Activated T-cell treated with anti-CD3 and anti-CD28 coated beads, Interleukin-2, amount 50 U/mL, for 48 hours (primary cell): ENCODE results near the gene FOXL1.

Experiments used
- DNase-seq, 2 experiments: peaks; one replicate each; pipeline ENCODE4 v3.0.0-alpha.2; 2020

Gene FOXL1

DNA sequence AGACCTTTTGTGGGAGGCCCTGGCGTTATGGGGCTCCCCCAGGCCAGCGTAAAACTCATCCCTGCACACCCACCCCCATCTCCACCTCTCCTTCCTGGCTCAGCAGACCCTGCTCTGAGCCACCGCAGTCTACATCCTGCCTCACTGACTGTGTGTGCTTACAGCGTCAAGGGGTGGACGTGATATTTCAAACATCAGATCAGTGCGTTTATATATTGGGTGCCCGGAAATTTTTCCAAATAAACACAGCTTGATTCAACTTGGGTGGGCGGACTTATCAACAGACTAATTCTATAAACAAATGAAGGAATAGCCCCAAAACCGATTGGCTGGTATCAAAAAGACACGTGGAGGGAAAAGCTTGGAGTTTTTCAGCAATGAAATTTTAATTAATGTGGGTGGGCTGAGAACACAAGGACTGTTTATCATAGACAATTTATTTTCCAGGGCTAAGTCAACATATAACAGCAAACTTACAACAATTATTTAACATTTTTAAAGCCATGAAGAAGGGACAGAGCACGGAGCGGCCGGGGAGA, at the start of gene FOXL1:
Gene FOXL1 (plus strand): TSS at position 489 of the 539 bp plus-strand sequence. CDS start 175 bp downstream, outside the sequence.
- DNase-seq: no peak

DNA sequence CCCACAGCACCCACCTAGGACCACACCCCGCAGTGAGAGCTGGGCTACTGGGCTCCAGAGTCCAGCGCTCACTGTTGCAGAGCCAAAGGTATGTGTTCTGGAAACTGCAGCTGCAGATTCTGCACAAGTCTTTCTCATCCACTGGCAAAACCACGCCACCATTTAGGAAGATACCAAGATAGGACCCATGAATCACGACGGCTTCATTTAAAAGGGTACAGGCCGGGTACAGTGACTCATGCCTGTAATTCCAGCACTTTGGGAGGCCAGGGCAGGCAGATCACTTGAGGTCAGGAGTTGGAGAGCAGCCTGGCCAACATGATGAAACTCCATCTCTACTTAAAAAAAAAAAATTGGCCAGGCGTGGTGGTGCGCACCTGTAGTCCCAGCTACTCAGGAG, 49.2 kb upstream of the FOXL1 start:
- no peak for DNase-seq

DNA sequence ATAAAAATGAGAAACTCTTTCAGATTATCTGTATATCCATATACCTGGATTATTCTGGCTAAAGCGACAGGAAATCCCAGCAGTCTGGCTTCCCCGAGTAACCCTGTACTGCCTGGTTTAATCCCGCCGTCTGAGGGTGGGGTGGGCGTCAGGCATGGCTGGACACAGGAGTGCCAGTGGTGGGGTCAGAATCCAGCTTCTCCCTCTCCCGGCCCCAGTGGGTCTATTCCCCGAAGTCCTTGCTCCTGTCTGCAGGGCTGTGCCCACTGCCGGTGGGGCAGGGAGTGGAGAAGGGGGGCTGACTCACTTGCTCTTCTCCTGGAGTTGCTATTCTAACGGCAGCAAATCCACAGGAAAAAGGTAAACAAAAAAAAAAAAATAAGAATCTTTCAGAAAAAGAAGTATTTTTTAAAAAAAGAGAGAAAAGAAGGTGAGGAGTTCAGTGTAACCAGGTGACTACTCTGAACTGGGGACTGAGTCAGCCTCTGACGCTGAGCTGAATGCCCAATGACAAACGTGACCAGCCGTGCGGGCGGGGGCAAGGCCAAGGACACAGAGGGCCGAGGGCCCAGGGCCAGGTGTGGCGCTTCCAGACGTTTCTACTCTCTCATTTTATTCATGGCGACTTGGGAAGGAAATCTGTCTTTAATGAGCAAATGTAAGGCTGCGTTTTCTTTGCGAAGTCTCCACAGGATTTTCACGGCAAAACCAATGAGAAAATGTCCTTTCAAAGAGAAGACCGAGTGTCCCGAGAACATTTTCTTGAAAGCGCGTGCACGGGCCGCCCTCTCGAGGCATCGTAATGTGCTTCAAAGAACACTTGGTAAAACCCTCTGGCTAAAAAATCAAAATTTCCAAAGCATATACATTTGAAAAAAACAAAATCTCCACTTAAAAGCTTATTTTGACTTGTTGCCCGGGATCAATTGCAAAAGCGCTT, 47.8 kb upstream of the FOXL1 start:
- DNase-seq: no peak

DNA sequence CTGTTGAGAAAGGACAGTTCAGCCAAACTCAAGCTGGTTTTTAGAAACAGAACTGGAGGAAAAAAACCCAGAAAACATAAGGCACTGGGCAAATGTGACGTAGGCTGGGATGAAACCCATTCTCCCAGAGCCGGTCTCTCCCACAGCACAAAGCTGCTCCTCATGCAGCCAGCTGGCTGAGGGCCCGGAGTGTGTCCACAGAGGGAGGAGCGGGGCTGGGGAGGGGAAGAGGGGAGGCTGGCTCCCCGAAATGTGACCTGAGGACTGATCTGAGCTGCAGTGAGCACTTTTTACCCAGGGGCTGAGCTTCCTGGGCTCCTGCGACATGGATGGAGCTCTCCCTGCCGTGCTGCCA, 47.2 kb upstream of the FOXL1 start:
- no peak for DNase-seq

DNA sequence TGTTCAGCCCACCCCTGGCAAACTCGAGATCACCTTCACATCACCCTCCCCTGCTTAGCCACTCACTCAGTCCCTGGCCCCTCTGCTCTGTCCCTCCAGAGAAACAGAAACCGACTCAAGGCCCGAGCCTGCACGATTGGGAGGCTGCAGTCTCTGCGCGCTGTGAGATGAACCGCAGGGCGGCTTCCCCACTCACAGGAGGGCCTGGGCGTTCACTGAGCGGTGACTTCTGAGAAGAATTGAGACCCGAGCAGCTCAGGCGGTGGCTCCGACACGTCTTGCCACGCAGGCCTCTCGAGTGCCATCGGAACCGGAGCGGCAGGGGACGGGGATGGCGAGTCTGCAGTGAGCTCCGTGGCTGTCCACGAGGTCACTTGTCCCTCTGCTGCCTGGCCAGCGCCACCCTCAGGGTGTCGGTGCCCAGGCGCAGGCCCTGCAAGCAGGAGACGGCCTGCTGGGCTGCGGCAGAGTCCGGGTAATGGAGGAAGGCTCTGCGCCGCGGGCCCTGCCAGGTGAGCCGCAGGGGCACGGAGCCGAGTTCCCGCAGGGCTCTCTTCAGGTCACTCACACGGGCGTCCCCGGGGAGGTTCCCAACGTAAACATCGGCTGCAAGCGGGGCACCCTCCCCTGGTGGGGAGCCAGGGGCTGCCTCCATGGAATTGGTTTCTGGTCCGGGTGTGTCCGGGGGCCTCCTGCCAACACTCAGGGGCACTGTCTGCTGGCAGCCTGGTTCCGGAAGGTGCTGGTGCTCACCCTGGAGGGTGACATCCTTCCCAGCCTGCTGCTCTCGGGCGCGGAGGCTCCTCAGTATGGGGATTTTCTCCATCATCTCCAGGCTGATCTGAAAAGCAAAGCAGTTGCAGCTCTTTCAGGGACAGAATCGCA, 46.5 kb upstream of the FOXL1 start:
- no peak for DNase-seq

DNA sequence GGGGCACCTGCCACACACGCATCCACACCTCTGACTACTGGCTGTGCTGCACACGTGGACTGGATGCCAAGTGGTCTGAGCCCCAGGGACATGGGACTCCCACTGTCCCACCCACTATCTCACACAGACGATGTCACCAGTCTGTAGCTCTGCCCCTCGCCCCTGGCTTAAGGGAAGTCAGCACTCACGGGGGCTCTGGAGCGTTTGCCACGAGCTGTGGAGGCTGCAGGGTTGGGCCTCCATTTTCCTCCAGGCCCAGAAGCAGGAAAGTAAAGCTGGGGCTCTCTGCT, 45.9 kb upstream of the FOXL1 start:
- no peak for DNase-seq

DNA sequence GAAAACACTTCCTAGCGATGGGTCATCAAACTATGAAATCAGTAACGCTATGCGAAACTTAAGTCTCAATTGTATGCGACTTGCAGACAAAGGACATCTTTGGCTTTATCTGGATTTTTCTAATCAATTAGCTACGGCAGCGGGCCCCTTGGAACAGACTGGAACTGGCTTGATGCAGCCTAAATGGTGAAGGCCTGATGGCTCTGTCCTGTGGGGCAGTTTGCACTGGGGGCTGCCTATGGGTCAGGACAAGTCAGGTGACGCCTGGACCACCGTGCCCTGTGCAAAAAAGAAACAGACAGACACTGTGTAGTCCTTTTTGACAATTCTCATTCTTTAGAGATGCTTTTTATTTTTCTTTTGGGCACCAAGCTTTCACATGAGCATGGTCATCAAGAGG, 45.3 kb upstream of the FOXL1 start:
- DNase-seq: no peak

DNA sequence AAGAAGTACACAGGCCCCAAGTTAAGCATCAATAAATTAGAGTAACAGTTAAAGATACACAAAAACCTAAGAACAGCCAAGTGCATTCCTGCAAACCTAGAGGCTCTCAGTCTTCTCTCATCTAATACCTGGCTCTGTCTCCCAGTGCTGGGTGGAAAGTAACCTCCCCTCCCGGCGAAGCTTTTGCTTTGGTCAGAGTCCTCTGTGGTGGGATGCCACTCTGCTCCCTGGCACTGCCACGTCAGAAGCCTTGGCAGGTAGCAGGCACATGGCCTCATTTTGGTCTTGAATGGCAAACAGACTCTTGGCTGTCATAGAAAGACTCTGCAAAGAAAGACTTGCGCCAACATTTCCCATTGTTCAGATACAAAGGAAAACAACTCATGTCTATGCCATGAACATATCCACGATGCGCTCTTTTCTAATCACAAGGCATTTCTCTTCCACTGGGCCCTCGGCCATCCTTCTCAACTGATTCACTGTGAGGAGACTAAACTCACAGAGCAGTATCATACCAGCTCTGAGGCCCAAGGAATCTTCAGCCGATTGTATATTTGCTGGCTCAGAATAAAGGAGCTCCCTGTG, 44.5 kb upstream of the FOXL1 start:
- no peak for DNase-seq

DNA sequence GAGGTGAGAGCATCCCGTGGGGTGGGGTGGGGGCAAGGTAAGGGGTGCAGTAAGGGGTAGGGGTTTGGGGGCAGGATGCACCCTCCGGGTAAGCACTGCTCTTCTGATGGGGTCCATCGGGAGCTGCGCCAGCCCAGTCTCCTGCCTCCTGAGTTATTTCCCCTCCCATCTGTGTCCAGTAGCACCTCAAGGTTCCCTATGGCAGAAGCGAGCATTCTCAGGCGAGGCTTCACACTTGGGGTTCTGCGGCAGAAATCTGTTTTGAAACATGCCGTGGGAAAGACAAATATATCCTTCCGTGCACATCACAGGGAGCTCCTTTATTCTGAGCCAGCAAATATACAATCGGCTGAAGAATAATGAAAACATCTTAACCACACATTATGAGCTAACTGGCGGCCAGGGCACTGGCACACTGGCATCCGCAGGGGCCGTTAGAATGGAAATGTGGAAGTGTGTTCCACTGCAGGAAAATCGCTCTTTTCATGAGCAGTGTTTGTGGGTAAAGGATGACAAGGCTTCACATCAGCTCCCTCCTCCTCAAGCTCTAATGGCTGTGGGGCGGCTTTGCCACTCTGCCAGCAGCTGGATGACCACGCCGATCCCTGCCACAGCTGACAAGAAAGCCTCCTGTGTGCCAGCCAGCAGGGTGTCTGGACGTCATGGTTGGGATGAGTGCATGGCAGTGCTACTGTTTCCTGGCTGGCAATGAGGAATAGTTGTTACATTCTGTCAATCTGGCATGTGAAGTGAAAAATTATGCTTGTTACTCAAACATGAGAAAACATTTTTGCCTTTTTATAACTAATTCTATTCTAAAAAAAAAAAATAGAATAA, 43.4 kb upstream of the FOXL1 start:
- no peak for DNase-seq

DNA sequence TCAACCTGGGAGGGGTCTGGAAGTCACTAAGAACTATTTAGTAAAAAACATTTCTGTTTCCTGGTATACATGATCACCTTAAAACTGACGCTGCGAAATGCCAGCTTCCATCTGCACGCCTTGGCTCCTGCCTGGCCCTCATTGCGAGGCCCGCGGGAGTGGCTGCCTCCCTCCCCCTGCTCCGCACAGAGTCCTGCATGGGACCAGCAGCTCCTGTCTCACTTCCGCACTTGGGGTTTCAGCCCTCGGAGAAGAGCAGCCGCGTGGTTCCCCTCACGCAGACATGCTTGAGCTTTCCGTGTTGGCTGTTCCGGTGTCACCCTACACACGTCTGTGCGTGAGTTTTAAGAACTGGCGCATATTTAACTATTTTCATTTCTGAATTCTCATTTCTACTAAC, 41.7 kb upstream of the FOXL1 start:
- DNase-seq: no peak

DNA sequence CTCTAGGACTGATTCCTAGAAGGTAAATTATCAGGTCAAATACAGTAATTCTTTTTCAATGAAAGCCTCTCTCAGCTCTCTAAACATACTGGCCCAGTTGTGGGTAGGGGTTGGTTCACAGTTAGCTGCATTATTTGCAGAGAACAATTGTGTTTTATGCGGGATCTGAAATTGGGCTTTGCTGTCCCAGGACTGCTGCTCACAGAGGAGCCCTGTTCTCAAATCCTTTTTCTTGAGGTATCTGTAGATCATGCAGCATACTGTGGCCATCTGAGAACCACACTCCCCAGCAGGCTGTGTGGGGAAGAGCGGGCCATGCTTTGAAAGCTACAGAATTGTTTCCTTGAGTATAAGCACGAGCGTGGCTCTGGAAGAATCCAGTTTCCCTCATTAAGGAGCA, 40.9 kb upstream of the FOXL1 start:
- DNase-seq: no peak

DNA sequence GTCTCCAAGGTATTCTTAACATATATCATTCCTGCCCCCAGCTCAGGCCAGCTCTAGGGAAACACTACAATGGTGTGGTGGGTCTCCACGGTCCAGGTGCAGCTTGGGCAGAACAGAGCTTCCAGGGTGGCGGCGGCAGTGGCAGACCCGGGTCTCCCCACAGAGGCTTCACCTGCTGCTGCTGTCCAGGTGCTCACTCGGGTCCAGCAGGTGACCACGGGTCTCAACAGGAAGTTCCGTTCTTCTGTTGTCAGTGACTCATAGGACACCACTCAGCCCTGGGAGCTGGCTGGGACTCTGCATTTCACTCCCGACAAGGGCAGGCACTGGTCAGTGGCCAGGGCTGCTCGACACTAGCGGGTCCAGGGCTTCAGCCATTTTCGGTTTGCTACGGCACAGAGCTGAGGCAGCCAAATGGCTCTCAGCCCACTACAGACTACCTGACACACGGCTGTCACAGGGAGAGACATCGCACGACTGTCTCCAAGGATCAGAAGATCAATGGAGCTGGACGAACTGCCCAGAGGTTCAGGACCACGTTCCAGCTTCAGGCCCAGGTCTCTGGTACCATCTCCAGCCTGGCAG, 40.1 kb upstream of the FOXL1 start:
- no peak for DNase-seq

DNA sequence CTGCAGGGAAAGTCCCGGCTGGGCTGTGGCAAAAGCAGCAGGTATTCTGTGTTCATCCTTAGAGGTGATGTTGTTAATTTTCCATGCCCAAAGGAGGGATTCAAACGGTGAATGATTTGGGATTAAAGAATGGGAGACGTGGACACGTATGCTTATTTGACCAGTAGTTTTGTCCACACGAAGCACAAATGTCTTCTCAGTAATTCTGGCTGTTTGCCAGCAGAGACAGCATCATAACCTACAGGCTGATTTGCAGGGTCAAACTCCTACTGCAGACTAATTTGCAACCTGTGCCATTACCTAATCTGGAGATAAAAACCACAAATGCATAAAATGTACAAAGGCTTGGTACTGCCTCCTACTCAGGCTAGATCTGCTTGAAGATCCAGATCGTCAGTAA, 37.5 kb upstream of the FOXL1 start:
- DNase-seq: no peak

DNA sequence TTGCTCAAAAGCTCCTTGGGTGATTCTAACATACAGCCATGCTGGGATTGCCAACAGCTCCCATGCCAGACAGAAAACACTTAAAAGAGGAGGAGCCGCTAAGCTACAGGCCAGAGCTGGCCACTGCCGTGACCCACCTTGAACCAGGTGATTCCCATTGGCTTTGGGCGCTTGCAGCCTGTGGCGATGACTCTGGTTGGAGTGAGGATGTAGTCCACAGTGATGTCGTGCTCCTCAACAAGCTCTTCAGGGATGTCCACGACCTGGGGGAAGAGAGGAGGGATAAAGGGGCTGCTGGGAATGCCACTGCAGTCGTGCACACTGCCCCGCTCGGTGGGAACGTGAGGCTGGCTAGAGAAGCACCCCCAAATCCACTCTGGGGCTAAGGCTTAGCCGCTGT, 36.8 kb upstream of the FOXL1 start:
- no peak for DNase-seq

DNA sequence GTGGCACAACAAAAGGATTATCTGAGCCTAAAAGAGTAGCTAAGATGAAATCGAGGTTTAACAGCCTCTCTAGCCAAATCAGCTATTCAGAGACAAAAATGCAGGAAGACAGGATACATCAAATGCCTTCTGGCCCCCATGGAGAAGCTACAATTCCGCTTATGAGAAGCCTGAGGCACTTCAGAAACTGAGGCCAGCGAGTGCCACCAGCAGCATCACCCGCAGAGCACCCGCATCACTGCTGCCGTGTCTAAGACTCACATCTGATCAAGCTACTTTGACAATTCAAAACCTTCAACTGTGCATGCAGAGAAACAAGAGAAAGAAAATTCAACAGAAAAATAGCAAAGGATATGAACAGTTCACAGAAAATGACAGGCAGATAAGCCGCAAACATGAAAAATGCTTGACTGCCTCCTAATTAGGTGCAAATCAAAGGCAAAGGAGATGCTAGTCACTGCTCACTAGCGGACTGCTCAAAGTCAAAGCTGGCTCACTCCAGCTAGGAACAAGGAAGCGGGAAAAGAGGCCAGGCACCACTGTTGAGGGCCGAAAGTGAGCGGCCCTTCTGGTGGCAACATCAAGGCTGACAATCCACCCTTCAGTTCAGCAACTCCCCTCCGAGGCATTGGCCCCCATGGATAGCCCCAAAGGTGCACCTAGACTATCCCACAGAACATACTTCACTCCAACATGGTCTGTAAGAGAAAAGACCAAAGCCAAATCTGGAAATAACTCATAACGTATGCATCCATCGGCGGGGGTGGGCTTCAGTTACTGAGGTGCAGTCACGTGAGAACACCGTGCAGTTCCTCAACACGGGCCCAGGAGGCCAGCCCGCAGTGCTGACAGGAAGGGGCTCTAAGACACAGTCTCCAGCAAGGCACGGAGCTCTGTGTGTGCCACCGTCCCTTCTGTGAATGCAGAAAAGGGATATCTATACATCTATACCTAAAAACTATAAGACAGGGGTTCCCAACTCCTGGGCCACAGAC, 35.3 kb upstream of the FOXL1 start:
- no peak for DNase-seq

DNA sequence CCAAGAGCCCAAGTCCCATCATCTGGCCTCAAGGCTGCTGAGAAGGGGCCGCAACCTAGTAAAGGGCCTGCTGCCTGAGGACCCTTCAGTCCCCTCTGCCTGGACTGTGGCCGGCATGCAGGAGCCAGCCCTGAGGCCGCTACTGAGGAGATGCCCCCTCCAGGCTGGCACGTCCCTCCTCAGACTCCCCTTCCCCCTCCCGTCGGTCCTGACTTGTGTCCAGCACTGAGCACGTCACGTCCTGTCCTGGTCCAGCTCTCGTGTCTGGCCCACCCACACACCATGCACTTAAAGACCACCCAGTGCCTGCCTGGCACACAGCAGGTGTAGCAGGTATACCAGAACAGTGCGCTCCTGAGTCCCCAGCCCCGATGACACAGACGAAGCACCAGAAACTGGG, 32.9 kb upstream of the FOXL1 start:
- no peak for DNase-seq

DNA sequence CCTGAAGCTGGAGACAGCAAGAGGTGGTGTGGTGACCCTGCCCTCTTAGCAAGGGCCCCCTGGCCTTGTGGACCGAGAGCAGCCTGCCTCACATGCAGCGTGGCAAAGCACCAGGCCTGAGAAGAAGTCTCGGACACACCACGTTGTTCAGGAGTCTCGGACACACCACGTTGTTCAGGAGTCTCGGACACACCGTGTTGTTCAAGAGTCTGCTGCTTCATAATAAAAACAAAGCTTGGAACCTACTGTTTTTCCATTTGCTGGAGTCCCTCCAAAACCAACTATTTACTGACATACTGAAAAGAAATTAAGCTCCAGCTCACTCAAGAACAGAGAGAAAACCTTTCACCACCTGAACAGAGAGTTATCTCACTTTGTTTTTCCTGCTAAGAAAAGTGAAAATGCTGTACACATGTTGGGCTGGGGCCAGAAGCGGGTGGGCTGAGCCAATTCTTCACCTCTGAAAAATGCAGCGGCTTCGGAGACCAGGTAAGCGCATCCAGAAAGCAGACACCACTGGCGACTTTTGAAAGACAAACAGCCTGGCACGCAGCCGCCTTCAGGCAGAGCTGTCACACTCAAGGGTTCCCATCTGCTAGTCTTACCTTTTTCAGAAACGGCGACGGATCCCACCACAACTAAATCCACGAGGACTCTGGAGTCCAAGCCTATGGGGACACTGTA, 32.3 kb upstream of the FOXL1 start:
- no peak for DNase-seq

DNA sequence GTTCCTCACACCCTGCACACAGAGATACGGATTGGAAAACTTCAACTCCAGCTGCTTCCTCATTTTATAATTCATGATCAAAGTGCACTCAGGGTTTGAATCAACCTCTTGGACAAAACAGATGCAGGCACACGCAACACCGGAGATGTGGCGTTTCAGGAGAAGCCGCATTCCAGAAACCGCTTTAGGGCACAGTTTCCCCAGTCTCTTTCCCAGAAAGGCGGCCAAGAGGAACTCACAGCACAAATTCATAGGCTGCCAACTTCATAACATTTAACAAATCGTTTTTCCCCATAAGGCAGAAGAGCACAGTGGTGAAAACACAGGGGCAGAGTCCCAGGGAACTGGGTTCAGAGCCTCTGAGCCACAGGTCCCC, 31.7 kb upstream of the FOXL1 start:
- DNase-seq: no peak

DNA sequence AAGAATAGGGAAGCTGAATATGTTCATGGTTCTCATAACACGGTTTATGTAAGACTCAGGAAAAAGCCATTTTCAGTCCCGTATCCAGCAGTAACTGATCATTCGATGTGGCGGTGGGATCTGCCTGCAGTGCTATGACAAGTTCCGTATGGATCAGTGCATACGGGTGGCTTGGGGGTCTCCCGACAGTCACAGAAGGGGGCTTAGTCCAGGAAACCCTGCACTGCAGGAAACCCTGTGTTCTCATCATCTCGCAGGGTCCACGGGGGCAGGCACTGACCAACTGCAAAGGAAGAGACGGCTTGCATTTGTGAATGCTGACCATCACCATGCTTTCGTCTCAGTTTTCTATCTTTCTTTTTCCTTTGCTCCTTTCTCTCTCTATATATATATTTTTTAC, 31.1 kb upstream of the FOXL1 start:
- DNase-seq: no peak
